GM23338 (cell line): ENCODE measurements around the gene PHLDB1.

Experiments used
- CREB1 ChIP-seq: fragments of 250-450 bp; sonication (Bioruptor Pico); IDR thresholded peaks from 2 replicates; pipeline ENCODE4 v1.5.0; 2020; ENCODE audit warnings: low read depth, mild to moderate bottlenecking, moderate library complexity
- EZH2 ChIP-seq: fragments of 200-600 bp; sonication (generic); IDR thresholded peaks from one replicate; pipeline ENCODE4 v1.8.0; 2017; ENCODE audit warnings: antibody characterized with exemption, mild to moderate bottlenecking, low read depth; ENCODE audit not compliant: unreplicated experiment
- EZH2phosphoT487 ChIP-seq: fragments of 200-600 bp; sonication (generic); IDR thresholded peaks from one replicate; pipeline ENCODE4 v1.8.1; 2018; ENCODE audit warnings: antibody characterized with exemption; ENCODE audit not compliant: unreplicated experiment
- JUNB ChIP-seq: IDR thresholded peaks from one replicate; pipeline ENCODE4 v1.6.1; 2016; ENCODE audit warnings: antibody characterized with exemption; ENCODE audit not compliant: unreplicated experiment
- NANOG ChIP-seq: IDR thresholded peaks from 2 replicates; pipeline ENCODE4 v1.6.1; 2016; ENCODE audit warnings: antibody characterized with exemption, borderline replicate concordance
- POLR2AphosphoS5 ChIP-seq: IDR thresholded peaks from 2 replicates; pipeline ENCODE4 v1.6.1; 2016; ENCODE audit warnings: antibody characterized with exemption, low read depth
- STAT1 ChIP-seq: IDR thresholded peaks from one replicate; pipeline ENCODE4 v1.6.1; 2016; ENCODE audit warnings: antibody characterized with exemption; ENCODE audit not compliant: unreplicated experiment
- ZNF114 ChIP-seq: fragments of 250-450 bp; sonication (Bioruptor Pico); IDR thresholded peaks from 2 replicates; pipeline ENCODE4 v1.5.0; 2020; ENCODE audit warnings: mild to moderate bottlenecking, moderate library complexity
- ZNF331 ChIP-seq: fragments of 250-450 bp; sonication (Bioruptor Pico); IDR thresholded peaks from 2 replicates; pipeline ENCODE4 v1.5.0; 2020; ENCODE audit warnings: low read depth, mild to moderate bottlenecking, moderate library complexity
- TF ChIP-seq, protein P1 (sequence below), 2 experiments: fragments of 200-600 bp in 1 of 2; sonication (generic) in 1 of 2; conservative IDR thresholded peaks; 2 replicates each; pipeline versions ENCODE4 v1.5.1 to v1.6.1; 2016 to 2017; ENCODE audit warnings: antibody characterized with exemption in 2 of 2, low read depth in 2 of 2, mild to moderate bottlenecking in 2 of 2, moderate library complexity in 1 of 2
- TF ChIP-seq, protein P2 (sequence below): IDR thresholded peaks from one replicate; pipeline ENCODE4 v1.6.1; 2018; ENCODE audit warnings: antibody characterized with exemption; ENCODE audit not compliant: unreplicated experiment
- TF ChIP-seq, protein P3 (sequence below): fragments of 250-450 bp; sonication (Bioruptor Pico); IDR thresholded peaks from 2 replicates; pipeline ENCODE4 v1.5.0; 2020; ENCODE audit warnings: mild to moderate bottlenecking, moderate library complexity
- TF ChIP-seq, protein P4 (sequence below): IDR thresholded peaks from 2 replicates; pipeline ENCODE4 v1.6.1; 2016; ENCODE audit warnings: antibody characterized with exemption

DNA sequence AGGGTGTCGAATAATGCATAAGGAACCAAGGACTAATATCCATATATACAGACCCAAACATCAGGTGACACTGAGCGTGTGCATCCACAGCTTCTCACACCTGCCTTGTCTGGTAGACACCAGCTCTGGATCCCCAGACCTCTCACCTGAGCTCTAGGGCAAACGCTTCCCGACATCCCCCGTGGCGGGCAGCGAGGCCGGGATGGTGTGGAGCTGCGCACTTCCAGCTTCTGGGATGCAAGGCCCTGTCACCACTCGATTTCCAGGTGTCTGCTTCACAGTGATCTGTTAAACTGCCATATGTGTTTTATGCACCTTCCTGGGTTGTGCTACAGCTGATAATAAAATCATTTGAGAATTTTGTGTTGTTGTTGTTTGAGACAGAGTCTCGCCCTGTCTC is 87.4 kb downstream of the PHLDB1 start:
- TF ChIP-seq, protein P1, sequence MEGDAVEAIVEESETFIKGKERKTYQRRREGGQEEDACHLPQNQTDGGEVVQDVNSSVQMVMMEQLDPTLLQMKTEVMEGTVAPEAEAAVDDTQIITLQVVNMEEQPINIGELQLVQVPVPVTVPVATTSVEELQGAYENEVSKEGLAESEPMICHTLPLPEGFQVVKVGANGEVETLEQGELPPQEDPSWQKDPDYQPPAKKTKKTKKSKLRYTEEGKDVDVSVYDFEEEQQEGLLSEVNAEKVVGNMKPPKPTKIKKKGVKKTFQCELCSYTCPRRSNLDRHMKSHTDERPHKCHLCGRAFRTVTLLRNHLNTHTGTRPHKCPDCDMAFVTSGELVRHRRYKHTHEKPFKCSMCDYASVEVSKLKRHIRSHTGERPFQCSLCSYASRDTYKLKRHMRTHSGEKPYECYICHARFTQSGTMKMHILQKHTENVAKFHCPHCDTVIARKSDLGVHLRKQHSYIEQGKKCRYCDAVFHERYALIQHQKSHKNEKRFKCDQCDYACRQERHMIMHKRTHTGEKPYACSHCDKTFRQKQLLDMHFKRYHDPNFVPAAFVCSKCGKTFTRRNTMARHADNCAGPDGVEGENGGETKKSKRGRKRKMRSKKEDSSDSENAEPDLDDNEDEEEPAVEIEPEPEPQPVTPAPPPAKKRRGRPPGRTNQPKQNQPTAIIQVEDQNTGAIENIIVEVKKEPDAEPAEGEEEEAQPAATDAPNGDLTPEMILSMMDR (conservative IDR thresholded peaks at IDR 0.05; ENCODE audit: low read depth in 2 of 2) = no peak
- TF ChIP-seq EZH2 (no peak), POLR2AphosphoS5 (no peak), ZNF331 (no peak), NANOG (no peak), ZNF114 (no peak), EZH2phosphoT487 (no peak), JUNB (no peak), STAT1 (no peak), CREB1 (CRISPR knock-in tag) (no peak)
- TF ChIP-seq, protein P2, sequence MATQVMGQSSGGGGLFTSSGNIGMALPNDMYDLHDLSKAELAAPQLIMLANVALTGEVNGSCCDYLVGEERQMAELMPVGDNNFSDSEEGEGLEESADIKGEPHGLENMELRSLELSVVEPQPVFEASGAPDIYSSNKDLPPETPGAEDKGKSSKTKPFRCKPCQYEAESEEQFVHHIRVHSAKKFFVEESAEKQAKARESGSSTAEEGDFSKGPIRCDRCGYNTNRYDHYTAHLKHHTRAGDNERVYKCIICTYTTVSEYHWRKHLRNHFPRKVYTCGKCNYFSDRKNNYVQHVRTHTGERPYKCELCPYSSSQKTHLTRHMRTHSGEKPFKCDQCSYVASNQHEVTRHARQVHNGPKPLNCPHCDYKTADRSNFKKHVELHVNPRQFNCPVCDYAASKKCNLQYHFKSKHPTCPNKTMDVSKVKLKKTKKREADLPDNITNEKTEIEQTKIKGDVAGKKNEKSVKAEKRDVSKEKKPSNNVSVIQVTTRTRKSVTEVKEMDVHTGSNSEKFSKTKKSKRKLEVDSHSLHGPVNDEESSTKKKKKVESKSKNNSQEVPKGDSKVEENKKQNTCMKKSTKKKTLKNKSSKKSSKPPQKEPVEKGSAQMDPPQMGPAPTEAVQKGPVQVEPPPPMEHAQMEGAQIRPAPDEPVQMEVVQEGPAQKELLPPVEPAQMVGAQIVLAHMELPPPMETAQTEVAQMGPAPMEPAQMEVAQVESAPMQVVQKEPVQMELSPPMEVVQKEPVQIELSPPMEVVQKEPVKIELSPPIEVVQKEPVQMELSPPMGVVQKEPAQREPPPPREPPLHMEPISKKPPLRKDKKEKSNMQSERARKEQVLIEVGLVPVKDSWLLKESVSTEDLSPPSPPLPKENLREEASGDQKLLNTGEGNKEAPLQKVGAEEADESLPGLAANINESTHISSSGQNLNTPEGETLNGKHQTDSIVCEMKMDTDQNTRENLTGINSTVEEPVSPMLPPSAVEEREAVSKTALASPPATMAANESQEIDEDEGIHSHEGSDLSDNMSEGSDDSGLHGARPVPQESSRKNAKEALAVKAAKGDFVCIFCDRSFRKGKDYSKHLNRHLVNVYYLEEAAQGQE = no peak
- TF ChIP-seq, protein P3, sequence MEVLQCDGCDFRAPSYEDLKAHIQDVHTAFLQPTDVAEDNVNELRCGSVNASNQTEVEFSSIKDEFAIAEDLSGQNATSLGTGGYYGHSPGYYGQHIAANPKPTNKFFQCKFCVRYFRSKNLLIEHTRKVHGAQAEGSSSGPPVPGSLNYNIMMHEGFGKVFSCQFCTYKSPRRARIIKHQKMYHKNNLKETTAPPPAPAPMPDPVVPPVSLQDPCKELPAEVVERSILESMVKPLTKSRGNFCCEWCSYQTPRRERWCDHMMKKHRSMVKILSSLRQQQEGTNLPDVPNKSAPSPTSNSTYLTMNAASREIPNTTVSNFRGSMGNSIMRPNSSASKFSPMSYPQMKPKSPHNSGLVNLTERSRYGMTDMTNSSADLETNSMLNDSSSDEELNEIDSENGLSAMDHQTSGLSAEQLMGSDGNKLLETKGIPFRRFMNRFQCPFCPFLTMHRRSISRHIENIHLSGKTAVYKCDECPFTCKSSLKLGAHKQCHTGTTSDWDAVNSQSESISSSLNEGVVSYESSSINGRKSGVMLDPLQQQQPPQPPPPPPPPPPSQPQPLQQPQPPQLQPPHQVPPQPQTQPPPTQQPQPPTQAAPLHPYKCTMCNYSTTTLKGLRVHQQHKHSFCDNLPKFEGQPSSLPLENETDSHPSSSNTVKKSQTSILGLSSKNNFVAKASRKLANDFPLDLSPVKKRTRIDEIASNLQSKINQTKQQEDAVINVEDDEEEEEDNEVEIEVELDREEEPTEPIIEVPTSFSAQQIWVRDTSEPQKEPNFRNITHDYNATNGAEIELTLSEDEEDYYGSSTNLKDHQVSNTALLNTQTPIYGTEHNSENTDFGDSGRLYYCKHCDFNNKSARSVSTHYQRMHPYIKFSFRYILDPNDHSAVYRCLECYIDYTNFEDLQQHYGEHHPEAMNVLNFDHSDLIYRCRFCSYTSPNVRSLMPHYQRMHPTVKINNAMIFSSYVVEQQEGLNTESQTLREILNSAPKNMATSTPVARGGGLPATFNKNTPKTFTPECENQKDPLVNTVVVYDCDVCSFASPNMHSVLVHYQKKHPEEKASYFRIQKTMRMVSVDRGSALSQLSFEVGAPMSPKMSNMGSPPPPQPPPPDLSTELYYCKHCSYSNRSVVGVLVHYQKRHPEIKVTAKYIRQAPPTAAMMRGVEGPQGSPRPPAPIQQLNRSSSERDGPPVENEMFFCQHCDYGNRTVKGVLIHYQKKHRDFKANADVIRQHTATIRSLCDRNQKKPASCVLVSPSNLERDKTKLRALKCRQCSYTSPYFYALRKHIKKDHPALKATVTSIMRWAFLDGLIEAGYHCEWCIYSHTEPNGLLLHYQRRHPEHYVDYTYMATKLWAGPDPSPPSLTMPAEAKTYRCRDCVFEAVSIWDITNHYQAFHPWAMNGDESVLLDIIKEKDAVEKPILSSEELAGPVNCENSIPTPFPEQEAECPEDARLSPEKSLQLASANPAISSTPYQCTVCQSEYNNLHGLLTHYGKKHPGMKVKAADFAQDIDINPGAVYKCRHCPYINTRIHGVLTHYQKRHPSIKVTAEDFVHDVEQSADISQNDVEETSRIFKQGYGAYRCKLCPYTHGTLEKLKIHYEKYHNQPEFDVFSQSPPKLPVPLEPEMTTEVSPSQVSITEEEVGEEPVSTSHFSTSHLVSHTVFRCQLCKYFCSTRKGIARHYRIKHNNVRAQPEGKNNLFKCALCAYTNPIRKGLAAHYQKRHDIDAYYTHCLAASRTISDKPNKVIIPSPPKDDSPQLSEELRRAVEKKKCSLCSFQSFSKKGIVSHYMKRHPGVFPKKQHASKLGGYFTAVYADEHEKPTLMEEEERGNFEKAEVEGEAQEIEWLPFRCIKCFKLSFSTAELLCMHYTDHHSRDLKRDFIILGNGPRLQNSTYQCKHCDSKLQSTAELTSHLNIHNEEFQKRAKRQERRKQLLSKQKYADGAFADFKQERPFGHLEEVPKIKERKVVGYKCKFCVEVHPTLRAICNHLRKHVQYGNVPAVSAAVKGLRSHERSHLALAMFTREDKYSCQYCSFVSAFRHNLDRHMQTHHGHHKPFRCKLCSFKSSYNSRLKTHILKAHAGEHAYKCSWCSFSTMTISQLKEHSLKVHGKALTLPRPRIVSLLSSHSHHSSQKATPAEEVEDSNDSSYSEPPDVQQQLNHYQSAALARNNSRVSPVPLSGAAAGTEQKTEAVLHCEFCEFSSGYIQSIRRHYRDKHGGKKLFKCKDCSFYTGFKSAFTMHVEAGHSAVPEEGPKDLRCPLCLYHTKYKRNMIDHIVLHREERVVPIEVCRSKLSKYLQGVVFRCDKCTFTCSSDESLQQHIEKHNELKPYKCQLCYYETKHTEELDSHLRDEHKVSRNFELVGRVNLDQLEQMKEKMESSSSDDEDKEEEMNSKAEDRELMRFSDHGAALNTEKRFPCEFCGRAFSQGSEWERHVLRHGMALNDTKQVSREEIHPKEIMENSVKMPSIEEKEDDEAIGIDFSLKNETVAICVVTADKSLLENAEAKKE = no peak
- TF ChIP-seq, protein P4, sequence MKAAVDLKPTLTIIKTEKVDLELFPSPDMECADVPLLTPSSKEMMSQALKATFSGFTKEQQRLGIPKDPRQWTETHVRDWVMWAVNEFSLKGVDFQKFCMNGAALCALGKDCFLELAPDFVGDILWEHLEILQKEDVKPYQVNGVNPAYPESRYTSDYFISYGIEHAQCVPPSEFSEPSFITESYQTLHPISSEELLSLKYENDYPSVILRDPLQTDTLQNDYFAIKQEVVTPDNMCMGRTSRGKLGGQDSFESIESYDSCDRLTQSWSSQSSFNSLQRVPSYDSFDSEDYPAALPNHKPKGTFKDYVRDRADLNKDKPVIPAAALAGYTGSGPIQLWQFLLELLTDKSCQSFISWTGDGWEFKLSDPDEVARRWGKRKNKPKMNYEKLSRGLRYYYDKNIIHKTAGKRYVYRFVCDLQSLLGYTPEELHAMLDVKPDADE = no peak
